ENCODE data around the gene PLXNA2.

DNA sequence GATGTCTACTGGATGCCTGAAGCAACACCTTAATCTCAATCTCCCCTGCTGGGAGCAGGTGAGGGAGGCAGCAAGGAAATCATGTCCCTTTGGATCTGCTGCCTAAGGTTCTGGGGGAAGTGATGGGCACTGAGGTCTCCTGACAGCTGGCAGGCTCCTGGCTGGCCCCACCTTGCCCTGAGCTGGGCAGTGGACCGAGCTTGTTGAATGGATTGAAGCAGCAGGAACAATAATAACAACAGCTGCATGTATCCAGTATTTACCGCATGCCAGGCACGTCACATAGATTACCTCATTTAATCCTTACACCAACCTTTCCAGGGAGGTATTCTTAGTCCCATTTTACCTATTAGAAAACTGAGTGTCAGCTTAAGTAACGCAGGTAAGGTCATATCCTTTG is 133.9 kb downstream of the PLXNA2 start:
- TF ChIP-seq, protein P1, sequence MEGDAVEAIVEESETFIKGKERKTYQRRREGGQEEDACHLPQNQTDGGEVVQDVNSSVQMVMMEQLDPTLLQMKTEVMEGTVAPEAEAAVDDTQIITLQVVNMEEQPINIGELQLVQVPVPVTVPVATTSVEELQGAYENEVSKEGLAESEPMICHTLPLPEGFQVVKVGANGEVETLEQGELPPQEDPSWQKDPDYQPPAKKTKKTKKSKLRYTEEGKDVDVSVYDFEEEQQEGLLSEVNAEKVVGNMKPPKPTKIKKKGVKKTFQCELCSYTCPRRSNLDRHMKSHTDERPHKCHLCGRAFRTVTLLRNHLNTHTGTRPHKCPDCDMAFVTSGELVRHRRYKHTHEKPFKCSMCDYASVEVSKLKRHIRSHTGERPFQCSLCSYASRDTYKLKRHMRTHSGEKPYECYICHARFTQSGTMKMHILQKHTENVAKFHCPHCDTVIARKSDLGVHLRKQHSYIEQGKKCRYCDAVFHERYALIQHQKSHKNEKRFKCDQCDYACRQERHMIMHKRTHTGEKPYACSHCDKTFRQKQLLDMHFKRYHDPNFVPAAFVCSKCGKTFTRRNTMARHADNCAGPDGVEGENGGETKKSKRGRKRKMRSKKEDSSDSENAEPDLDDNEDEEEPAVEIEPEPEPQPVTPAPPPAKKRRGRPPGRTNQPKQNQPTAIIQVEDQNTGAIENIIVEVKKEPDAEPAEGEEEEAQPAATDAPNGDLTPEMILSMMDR (IDR thresholded peaks at IDR 0.05), result no peak
- TF ChIP-seq POLR2A (IDR thresholded peaks at IDR 0.05), result no peak
